Tibial nerve (tissue), 4 donors: Measurements from ENCODE around the gene RAB3A. TPM values are rescaled to one million over a fixed set of nuclear protein-coding genes. Genes with fewer than 3 reads are reported as not detected.

Experiments used
- DNase-seq, 2 donors: peaks; one replicate each; pipeline ENCODE4 v3.0.0-alpha.2; 2019; ENCODE audit warnings: low spot score in 2 of 2
- H3K27ac ChIP-seq, 4 donors: fragments of 200-600 bp; sonication (generic) in 3 of 4; one replicate each; pipeline ENCODE4 v1.5.1; 2017 to 2019; ENCODE audit warnings: mild to moderate bottlenecking in 1 of 4
- H3K27me3 ChIP-seq, 2 donors: fragments of 200-600 bp; sonication (generic) in 1 of 2; one replicate each; pipeline versions ENCODE4 v1.5.1 to v1.6.0; 2017 to 2019
- H3K36me3 ChIP-seq, 3 donors: fragments of 200-600 bp; sonication (generic); one replicate each; pipeline ENCODE4 v1.5.1; 2018 to 2019
- H3K4me1 ChIP-seq, 4 donors: fragments of 200-600 bp; sonication (generic) in 3 of 4; one replicate each; pipeline ENCODE4 v1.5.1; 2017 to 2019
- H3K4me3 ChIP-seq, 4 donors: fragments of 200-600 bp; sonication (generic) in 3 of 4; one replicate each; pipeline ENCODE4 v1.5.1; 2017 to 2019; ENCODE audit warnings: mild to moderate bottlenecking in 1 of 4, moderate library complexity in 1 of 4
- H3K9me3 ChIP-seq, 4 donors: fragments of 200-600 bp; sonication (generic) in 3 of 4; one replicate each; pipeline ENCODE4 v1.5.1; 2017 to 2019
- EP300 ChIP-seq, 2 donors: sonication (generic); formaldehyde crosslinking; IDR thresholded peaks; one replicate each; pipeline ENCODE4 v1.6.1; 2017; ENCODE audit warnings: antibody characterized with exemption in 2 of 2, mild to moderate bottlenecking in 1 of 2
- POLR2A ChIP-seq, 2 donors: fragments of 450-650 bp; IDR thresholded peaks; one replicate each; pipeline ENCODE4 v1.6.1; 2017; ENCODE audit warnings: antibody characterized with exemption in 2 of 2, mild to moderate bottlenecking in 2 of 2, moderate library complexity in 2 of 2
- WGBS, 2 donors: methylation state at CpG; one replicate each; pipeline ENCODE4 v1.1.5; 2018; 5-methylcytosine and 5-hydroxymethylcytosine counted together
- total RNA-seq, 4 donors: library from RNA; depleted of rRNA; stranded (reverse); fragments of >200 nt; gene quantifications; one replicate each; pipeline ENCODE4 v1.1.0, GENCODE V29; 2016
- TF ChIP-seq, protein P1 (sequence below), 5 experiments: fragments of 200-600 bp in 3 of 5; fragments of 450-650 bp in 2 of 5; sonication (generic) in 3 of 5; IDR thresholded peaks; one replicate each; pipeline ENCODE4 v1.5.1; 2016 to 2019; ENCODE audit warnings: antibody characterized with exemption in 5 of 5, mild to moderate bottlenecking in 3 of 5, moderate library complexity in 2 of 5

Gene RAB3A
- total RNA-seq, 4 donors from 2014 or later: 1.5 to 5.1 (median 3.9) TPM; not detected in 1

- no peak for DNase-seq
- H3K4me1 ChIP-seq: peaks cover 0 to 36% (median 17%) of the 10 kb centered on the region in 4 donors
- H3K36me3 ChIP-seq: no peaks in the 10 kb centered on the region
- no peak overlapping the region for H3K27ac ChIP-seq
- peaks cover 0 to 3% (median under 1%) of the 10 kb centered on the region in 4 donors for H3K9me3 ChIP-seq
- TF ChIP-seq, protein P1, sequence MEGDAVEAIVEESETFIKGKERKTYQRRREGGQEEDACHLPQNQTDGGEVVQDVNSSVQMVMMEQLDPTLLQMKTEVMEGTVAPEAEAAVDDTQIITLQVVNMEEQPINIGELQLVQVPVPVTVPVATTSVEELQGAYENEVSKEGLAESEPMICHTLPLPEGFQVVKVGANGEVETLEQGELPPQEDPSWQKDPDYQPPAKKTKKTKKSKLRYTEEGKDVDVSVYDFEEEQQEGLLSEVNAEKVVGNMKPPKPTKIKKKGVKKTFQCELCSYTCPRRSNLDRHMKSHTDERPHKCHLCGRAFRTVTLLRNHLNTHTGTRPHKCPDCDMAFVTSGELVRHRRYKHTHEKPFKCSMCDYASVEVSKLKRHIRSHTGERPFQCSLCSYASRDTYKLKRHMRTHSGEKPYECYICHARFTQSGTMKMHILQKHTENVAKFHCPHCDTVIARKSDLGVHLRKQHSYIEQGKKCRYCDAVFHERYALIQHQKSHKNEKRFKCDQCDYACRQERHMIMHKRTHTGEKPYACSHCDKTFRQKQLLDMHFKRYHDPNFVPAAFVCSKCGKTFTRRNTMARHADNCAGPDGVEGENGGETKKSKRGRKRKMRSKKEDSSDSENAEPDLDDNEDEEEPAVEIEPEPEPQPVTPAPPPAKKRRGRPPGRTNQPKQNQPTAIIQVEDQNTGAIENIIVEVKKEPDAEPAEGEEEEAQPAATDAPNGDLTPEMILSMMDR (IDR thresholded peaks at IDR 0.05): no peak
- TF ChIP-seq POLR2A (IDR thresholded peaks at IDR 0.05) (no peak), EP300 (IDR thresholded peaks at IDR 0.05) (no peak)
- H3K27me3 ChIP-seq: peaks cover 0 to 81% of the 10 kb centered on the region in 2 donors
- H3K4me3 ChIP-seq: no peak overlapping the region
- 56 to 74% methylated on average over 4 to 6 of the region's 6 CpGs for WGBS, 2 donors
Observed at GRCh38 chr19:18227781-18228271, 24.0 kb upstream of the RAB3A start.

GRCh38 chr19:18226956-18227780, 23.3 kb upstream of the RAB3A start:
- H3K9me3 ChIP-seq: no peaks in the 10 kb centered on the region
- H3K36me3 ChIP-seq: no peaks in the 10 kb centered on the region
- no peak for DNase-seq
- H3K27ac ChIP-seq: no peak overlapping the region
- no peak for TF ChIP-seq POLR2A (IDR thresholded peaks at IDR 0.05)
- TF ChIP-seq EP300 (IDR thresholded peaks at IDR 0.05): no peak
- TF ChIP-seq, protein P1 (IDR thresholded peaks at IDR 0.05): no peak
- peaks cover 0 to 36% (median 17%) of the 10 kb centered on the region in 4 donors for H3K4me1 ChIP-seq
- H3K4me3 ChIP-seq: no peak overlapping the region
- peaks cover 0 to 75% of the 10 kb centered on the region in 2 donors for H3K27me3 ChIP-seq
- 76 to 80% methylated on average over 16 of the region's 18 CpGs for WGBS, 2 donors

DNA sequence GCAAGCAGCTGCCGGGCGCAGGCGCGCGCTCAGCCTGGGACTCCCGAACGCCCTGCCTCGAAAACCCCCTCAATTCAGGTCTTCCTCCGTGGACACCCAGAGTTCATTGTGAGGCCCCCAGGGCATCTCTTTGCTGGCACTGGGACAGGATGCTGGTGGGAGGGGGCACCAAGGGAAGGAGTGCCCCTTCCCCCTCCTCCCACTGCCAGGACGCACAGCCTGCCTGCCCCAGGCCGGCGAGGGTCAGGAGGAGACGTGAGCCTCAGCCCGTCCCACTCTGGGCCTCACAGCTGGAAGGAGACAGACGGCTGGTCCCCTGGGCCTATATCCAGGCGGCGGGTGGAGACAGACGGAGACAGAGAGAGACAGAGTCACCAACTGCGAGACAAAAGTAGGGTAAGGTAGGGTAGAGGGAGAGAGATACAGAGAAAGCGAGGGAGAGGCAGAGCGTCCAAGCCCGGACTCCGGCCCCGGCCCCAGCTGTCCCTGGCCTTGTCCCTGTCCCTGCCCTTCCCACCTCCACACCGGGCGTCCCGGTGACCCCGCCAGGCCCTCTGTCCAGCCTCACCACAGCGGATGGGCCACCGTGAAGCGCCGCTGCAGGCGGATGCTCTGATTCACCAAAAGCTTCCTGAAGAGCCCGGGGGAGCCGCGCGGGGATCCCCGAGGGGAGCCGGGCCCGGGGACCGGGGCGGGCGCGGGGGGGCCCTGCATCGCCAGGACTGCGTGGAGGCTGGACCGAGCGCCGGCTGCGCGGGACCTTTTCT, 22.0 kb upstream of the RAB3A start, which contains the start of gene PDE4C:
Gene PDE4C (minus strand): TSS at position 737 of the 767 bp plus-strand sequence. CDS start 23 bp downstream, at position 714.
- peaks cover 0 to 29% (median 17%) of the 10 kb centered on the region in 4 donors for H3K4me1 ChIP-seq
- H3K27ac ChIP-seq: peak within 1 kb of the TSS in 2 of 4 donors; percentile 17 to 46
- TF ChIP-seq POLR2A (IDR thresholded peaks at IDR 0.05): no peak
- TF ChIP-seq, protein P1 (IDR thresholded peaks at IDR 0.05): no peak
- no peak for TF ChIP-seq EP300 (IDR thresholded peaks at IDR 0.05)
- peaks cover 0 to 75% of the 10 kb centered on the region in 2 donors for H3K27me3 ChIP-seq
- no peaks in the 10 kb centered on the region for H3K36me3 ChIP-seq
- WGBS, 2 donors: 0 to 3% methylated on average over 31 to 38 of the region's 51 CpGs
- no peaks in the 10 kb centered on the region for H3K9me3 ChIP-seq
- no peak within 1 kb of the TSS for H3K4me3 ChIP-seq
- no peak for DNase-seq

GRCh38 chr19:18225355-18225701, 21.5 kb upstream of the RAB3A start:
- 6 to 8% methylated on average over 14 to 16 of the region's 16 CpGs for WGBS, 2 donors
- DNase-seq: no peak
- TF ChIP-seq EP300 (IDR thresholded peaks at IDR 0.05) (no peak), POLR2A (IDR thresholded peaks at IDR 0.05) (no peak)
- TF ChIP-seq, protein P1 (IDR thresholded peaks at IDR 0.05): no peak
- Histone ChIP-seq H3K27ac (peak overlapping the region in 2 of 4 donors; percentile 17 to 46), H3K36me3 (no peaks in the 10 kb centered on the region), H3K4me1 (peaks cover 0 to 31% (median 17%) of the 10 kb centered on the region in 4 donors), H3K27me3 (peaks cover 0 to 75% of the 10 kb centered on the region in 2 donors), H3K4me3 (peak overlapping the region in 1 of 4 donors; percentile 50), H3K9me3 (no peaks in the 10 kb centered on the region)
